Neural cell (in vitro differentiated cells): ENCODE data around the gene LIPC. TPM values are rescaled to one million over a fixed set of nuclear protein-coding genes. Genes with fewer than 3 reads are reported as not detected.

Source experiments
- H2AFZ ChIP-seq: fragments of 200-600, 300-800 bp; sonication (generic), shearing (Covaris generic); 2 replicates; pipeline ENCODE4 v1.6.0; 2014; ENCODE audit warnings: low read depth, mild to moderate bottlenecking, antibody characterized with exemption, low read length, moderate library complexity
- H3F3A ChIP-seq: fragments of 200-600 bp; shearing (Covaris generic); 2 replicates; pipeline ENCODE4 v1.6.1; 2016; ENCODE audit warnings: mild to moderate bottlenecking, moderate library complexity, mixed read lengths, antibody characterized with exemption, low read length; ENCODE audit not compliant: insufficient read depth, poor library complexity, severe bottlenecking
- H3K27ac ChIP-seq: fragments of 200-600, 300-800 bp; sonication (generic), shearing (Covaris generic); 2 replicates; pipeline ENCODE4 v1.5.1; 2014; ENCODE audit warnings: mild to moderate bottlenecking, low read length, moderate library complexity
- H3K27me3 ChIP-seq: fragments of 300-800, 200-600 bp; sonication (generic), shearing (Covaris generic); 2 replicates; pipeline ENCODE4 v1.6.0; 2014; ENCODE audit warnings: mild to moderate bottlenecking, low read depth, low read length, moderate library complexity; ENCODE audit not compliant: insufficient read depth
- H3K36me3 ChIP-seq: fragments of 300-800, 200-600 bp; sonication (generic), shearing (Covaris generic); 2 replicates; pipeline ENCODE4 v1.5.1; 2014; ENCODE audit warnings: mild to moderate bottlenecking, antibody characterized with exemption, low read length, moderate library complexity; ENCODE audit not compliant: insufficient read depth
- H3K4me2 ChIP-seq: fragments of 300-800, 200-600 bp; sonication (generic), shearing (Covaris generic); 2 replicates; pipeline ENCODE4 v1.6.0; 2014; ENCODE audit warnings: mild to moderate bottlenecking, low read length
- H3K4me3 ChIP-seq: fragments of 300-800, 200-600 bp; sonication (generic), shearing (Covaris generic); 2 replicates; pipeline ENCODE4 v1.5.1; 2014; ENCODE audit warnings: mild to moderate bottlenecking, low read length, moderate library complexity
- H3K79me2 ChIP-seq: fragments of 200-600 bp; shearing (Covaris generic); replicated peaks from 2 replicates; pipeline ENCODE4 v1.6.0; 2014; ENCODE audit warnings: mild to moderate bottlenecking, low read length, moderate library complexity; ENCODE audit not compliant: insufficient read depth
- H3K9ac ChIP-seq: fragments of 300-800, 200-600 bp; sonication (generic), shearing (Covaris generic); 2 replicates; pipeline ENCODE4 v1.6.1; 2016; ENCODE audit warnings: mild to moderate bottlenecking, low read length, mixed read lengths
- H3K9me2 ChIP-seq: fragments of 200-600 bp; shearing (Covaris generic); 2 replicates; pipeline ENCODE4 v1.6.1; 2016; ENCODE audit warnings: mild to moderate bottlenecking, low read length, mixed read lengths; ENCODE audit not compliant: insufficient read depth
- H3K9me3 ChIP-seq: fragments of 200-600, 300-800 bp; sonication (generic), shearing (Covaris generic); 2 replicates; pipeline ENCODE4 v1.6.1; 2016; ENCODE audit warnings: mild to moderate bottlenecking, mixed run types, low read length, moderate library complexity, mixed read lengths
- H4K20me1 ChIP-seq: fragments of 200-600 bp; shearing (Covaris generic); 2 replicates; pipeline ENCODE4 v1.6.1; 2016; ENCODE audit warnings: mild to moderate bottlenecking, mixed run types; ENCODE audit not compliant: insufficient read depth
- CTCF ChIP-seq: fragments of 450-650 bp; IDR thresholded peaks from 2 replicates; pipeline ENCODE4 v1.5.1; 2014; ENCODE audit warnings: antibody characterized with exemption, mild to moderate bottlenecking, moderate library complexity; ENCODE audit not compliant: poor library complexity, severe bottlenecking
- EP300 ChIP-seq: fragments of 450-650 bp; conservative IDR thresholded peaks from 2 replicates; pipeline ENCODE4 v1.6.1; 2014; ENCODE audit warnings: antibody characterized with exemption, mild to moderate bottlenecking, moderate library complexity; ENCODE audit not compliant: poor library complexity, severe bottlenecking
- EZH2 ChIP-seq: fragments of 200-600, 300-800 bp; shearing (Covaris generic), sonication (generic); IDR thresholded peaks from 2 replicates; pipeline ENCODE4 v1.6.1; 2014; ENCODE audit warnings: antibody characterized with exemption, low read length, borderline replicate concordance, mild to moderate bottlenecking; ENCODE audit not compliant: insufficient read depth, poor library complexity, severe bottlenecking
- MXI1 ChIP-seq: fragments of 450-650 bp; conservative IDR thresholded peaks from 2 replicates; pipeline ENCODE4 v1.6.1; 2014; ENCODE audit warnings: antibody characterized with exemption, mild to moderate bottlenecking; ENCODE audit not compliant: poor library complexity, severe bottlenecking
- POLR2AphosphoS5 ChIP-seq: IDR thresholded peaks from 2 replicates; pipeline ENCODE4 v1.6.1; 2012
- RAD21 ChIP-seq: fragments of 450-650 bp; conservative IDR thresholded peaks from 2 replicates; pipeline ENCODE4 v1.6.1; 2014; ENCODE audit warnings: antibody characterized with exemption, mild to moderate bottlenecking, moderate library complexity
- REST ChIP-seq: IDR thresholded peaks from 2 replicates; pipeline ENCODE4 v1.6.1; 2012; ENCODE audit warnings: borderline replicate concordance
- SMC3 ChIP-seq: fragments of 450-650 bp; conservative IDR thresholded peaks from 2 replicates; pipeline ENCODE4 v1.6.1; 2014; ENCODE audit warnings: antibody characterized with exemption, mild to moderate bottlenecking, moderate library complexity; ENCODE audit not compliant: poor library complexity
- TAF1 ChIP-seq: IDR thresholded peaks from 2 replicates; pipeline ENCODE4 v1.6.1; 2012; ENCODE audit warnings: low read depth
- polyA plus RNA-seq: library from polyadenylated mRNA; depleted of rRNA; stranded (reverse); fragments of >200 nt; gene quantifications from 2 replicates; pipeline ENCODE4 v1.2.3, GENCODE V29; 2014

Gene LIPC
- polyA plus RNA-seq, 1 donor from 2014 or later = not detected

GRCh38 chr15:58520464-58520863 is 88.7 kb downstream of the LIPC start:
- no peak overlapping the region for H2AFZ ChIP-seq

GRCh38 chr15:58520936-58521292 is 89.1 kb downstream of the LIPC start:
- H3K27me3 ChIP-seq = no peaks in the 10 kb centered on the region
- no peaks in the 10 kb centered on the region for H3F3A ChIP-seq
- H3K9ac ChIP-seq = no peak overlapping the region
- H3K4me3 ChIP-seq = no peak overlapping the region
- H3K79me2 ChIP-seq = no peaks in the 10 kb centered on the region
- TF ChIP-seq EP300 (no peak), SMC3 (no peak), REST (no peak), TAF1 (no peak)
- no peak overlapping the region for H3K4me2 ChIP-seq
- H3K9me2 ChIP-seq = no peaks in the 10 kb centered on the region
- no peaks in the 10 kb centered on the region for H4K20me1 ChIP-seq
- no peaks in the 10 kb centered on the region for H3K9me3 ChIP-seq
- no peak overlapping the region for H3K27ac ChIP-seq
- H2AFZ ChIP-seq = no peak overlapping the region
- H3K36me3 ChIP-seq = no peaks in the 10 kb centered on the region

More at GRCh38 chr15:58520464-58520863, 88.7 kb downstream of the LIPC start:
- no peak for TF ChIP-seq TAF1
- no peak for TF ChIP-seq REST
- TF ChIP-seq CTCF = no peak
- TF ChIP-seq RAD21 = no peak
- no peak for TF ChIP-seq POLR2AphosphoS5
- TF ChIP-seq EP300 = no peak
- TF ChIP-seq MXI1 = no peak
- no peak for TF ChIP-seq SMC3
- TF ChIP-seq EZH2 = no peak
- Histone ChIP-seq H3K27me3 (no peaks in the 10 kb centered on the region), H3K4me3 (no peak overlapping the region), H3K9ac (no peak overlapping the region), H4K20me1 (no peaks in the 10 kb centered on the region), H3K79me2 (no peaks in the 10 kb centered on the region), H3K9me3 (no peaks in the 10 kb centered on the region), H3K4me2 (no peak overlapping the region), H3F3A (no peaks in the 10 kb centered on the region), H3K27ac (no peak overlapping the region), H3K9me2 (no peaks in the 10 kb centered on the region), H3K36me3 (no peaks in the 10 kb centered on the region)
